GM18526 (cell line): ENCODE measurements around the gene KCNIP4.

Experiments used
- POLR2A ChIP-seq: IDR thresholded peaks from 3 replicates; pipeline ENCODE4 v1.6.1; 2011; ENCODE audit not compliant: insufficient read length; ENCODE audit errors: extremely low read depth

The KCNIP4 gene

GRCh38 chr4:21410372-21410771 lies 538.2 kb downstream of the KCNIP4 start:
- no peak for TF ChIP-seq POLR2A

GRCh38 chr4:21387683-21388082 lies 560.9 kb downstream of the KCNIP4 start:
- no peak for TF ChIP-seq POLR2A

- TF ChIP-seq POLR2A = no peak
These were observed 562.3 kb downstream of the KCNIP4 start for GRCh38 chr4:21386166-21386780.

GRCh38 chr4:21385706-21386105 lies 562.9 kb downstream of the KCNIP4 start:
- no peak for TF ChIP-seq POLR2A

GRCh38 chr4:21384609-21385008 lies 564.0 kb downstream of the KCNIP4 start:
- TF ChIP-seq POLR2A = no peak

GRCh38 chr4:21380861-21381260 lies 567.7 kb downstream of the KCNIP4 start:
- TF ChIP-seq POLR2A = no peak

- no peak for TF ChIP-seq POLR2A
These were observed 571.5 kb downstream of the KCNIP4 start for GRCh38 chr4:21377046-21377445.

- TF ChIP-seq POLR2A = no peak
These were observed 572.4 kb downstream of the KCNIP4 start for GRCh38 chr4:21376176-21376575.

- no peak for TF ChIP-seq POLR2A
These were observed 573.8 kb downstream of the KCNIP4 start for GRCh38 chr4:21374641-21375368.

- TF ChIP-seq POLR2A = no peak
These were observed 581.0 kb downstream of the KCNIP4 start for GRCh38 chr4:21367567-21367966.

GRCh38 chr4:21366840-21367239 lies 581.7 kb downstream of the KCNIP4 start:
- TF ChIP-seq POLR2A = no peak

GRCh38 chr4:21366312-21366711 lies 582.3 kb downstream of the KCNIP4 start:
- no peak for TF ChIP-seq POLR2A

GRCh38 chr4:21363701-21364100 lies 584.9 kb downstream of the KCNIP4 start:
- TF ChIP-seq POLR2A = no peak

- no peak for TF ChIP-seq POLR2A
These were observed 601.4 kb downstream of the KCNIP4 start for GRCh38 chr4:21347142-21347541.

- TF ChIP-seq POLR2A = no peak
These were observed 620.4 kb downstream of the KCNIP4 start for GRCh38 chr4:21327976-21328700.

- TF ChIP-seq POLR2A = no peak
These were observed 628.5 kb downstream of the KCNIP4 start for GRCh38 chr4:21320034-21320433.

GRCh38 chr4:21307709-21308108 lies 640.9 kb downstream of the KCNIP4 start:
- no peak for TF ChIP-seq POLR2A

GRCh38 chr4:21304540-21304887 lies 644.1 kb downstream of the KCNIP4 start:
- TF ChIP-seq POLR2A = no peak
